K562 (cell line): ENCODE results near the gene CNIH3. TPM values are rescaled to one million over a fixed set of nuclear protein-coding genes. Genes with fewer than 3 reads are reported as not detected.

Source experiments
- ATAC-seq: fragments of 200-7000 bp; cut with Tn5 transposase; 3 replicates; pipeline ENCODE4 v1.9.1; 2020; ENCODE audit warnings: moderate library complexity
- BruUV-seq: library from RNA; stranded (reverse); fragments of 400-500 nt; replicated peaks from 2 replicates; lab custom pipeline; 2021; lab: Mats Ljungman, UMichigan
- CTCF ChIA-PET: fragments of 300-600 bp; formaldehyde crosslinking; extraction: SDS; loops from one replicate; lab custom pipeline; 2021; ENCODE audit warnings: low intra/inter-chr PET ratio; lab: Yijun Ruan, JAX
- POLR2A ChIA-PET: fragments of 300-600, 350-650 bp; sonication (Branson Sonifier 250); formaldehyde crosslinking; extraction: SDS; loops from one replicate; lab custom pipeline; 2021; ENCODE audit warnings: antibody characterized with exemption, inconsistent platforms; lab: Yijun Ruan, JAX
- DNase-seq, 4 experiments: peaks; one replicate each; pipeline versions ENCODE4 v3.0.0 to v3.0.0-alpha.2; 2011 to 2018; ENCODE audit warnings: low spot score in 3 of 4, mixed read lengths in 3 of 4; ENCODE audit errors: extremely low read depth in 1 of 4
- FAIRE-seq: peaks from 2 replicates; lab custom pipeline; 2011; peaks lifted over from hg19 to GRCh38; lab: Jason Lieb, UNC
- H2AFZ ChIP-seq: 2 replicates; pipeline ENCODE4 v1.6.0; 2011; ENCODE audit warnings: low read depth, low read length, control low read depth, inconsistent platforms
- H3K27ac ChIP-seq: fragments of 200-600 bp; 3 replicates; pipeline ENCODE4 v1.8.0; 2011; ENCODE audit warnings: low read depth, mild to moderate bottlenecking, control low read depth, inconsistent platforms, low read length, moderate library complexity, mixed read lengths; ENCODE audit errors: extremely low read depth
- H3K27me3 ChIP-seq, 2 experiments: fragments of 300-600 bp in 1 of 2; 2 replicates in 1 of 2; 3 replicates in 1 of 2; pipeline versions ENCODE4 v1.6.0 to v1.8.0; 2011; ENCODE audit warnings: inconsistent platforms in 2 of 2, low read length in 2 of 2, mild to moderate bottlenecking in 1 of 2, mixed read lengths in 1 of 2, moderate library complexity in 1 of 2; ENCODE audit not compliant: control insufficient read depth in 2 of 2, insufficient read depth in 2 of 2
- H3K36me3 ChIP-seq: fragments of 300-600 bp; 3 replicates; pipeline ENCODE4 v1.8.0; 2011; ENCODE audit warnings: mild to moderate bottlenecking, low read length, inconsistent platforms; ENCODE audit not compliant: control insufficient read depth, insufficient read depth
- H3K4me1 ChIP-seq, 2 experiments: fragments of 200-600 bp in 1 of 2; replicated peaks in 1 of 2; 2 replicates in 1 of 2; 3 replicates in 1 of 2; pipeline versions ENCODE4 v1.5.1 to v1.8.0; 2011; ENCODE audit warnings: inconsistent platforms in 2 of 2, low read length in 2 of 2, mild to moderate bottlenecking in 1 of 2, mixed read lengths in 1 of 2, moderate library complexity in 1 of 2; ENCODE audit not compliant: control insufficient read depth in 2 of 2, insufficient read depth in 2 of 2
- H3K4me2 ChIP-seq: 2 replicates; pipeline ENCODE4 v1.6.1; 2011; ENCODE audit warnings: low read length, control low read depth, inconsistent platforms, mixed read lengths; ENCODE audit not compliant: insufficient read depth
- H3K4me3 ChIP-seq: fragments of 200-600 bp; sonication (generic), shearing (Covaris generic); 2 replicates; pipeline ENCODE4 v1.5.1; 2016; ENCODE audit warnings: control low read depth, inconsistent platforms
- H3K79me2 ChIP-seq: fragments of 200-600 bp; 3 replicates; pipeline ENCODE4 v1.8.0; 2011; ENCODE audit warnings: low read length, inconsistent platforms; ENCODE audit not compliant: control insufficient read depth, insufficient read depth
- H3K9ac ChIP-seq, 2 experiments: 2 replicates each; pipeline versions ENCODE4 v1.6.0 to v1.6.1; 2011; ENCODE audit warnings: low read depth in 2 of 2, low read length in 2 of 2, control low read depth in 1 of 2, inconsistent platforms in 1 of 2, mild to moderate bottlenecking in 1 of 2, mixed read lengths in 1 of 2; ENCODE audit not compliant: insufficient read depth in 1 of 2
- H3K9me1 ChIP-seq: one replicate; pipeline ENCODE4 v1.6.0; 2011; ENCODE audit warnings: inconsistent platforms, mild to moderate bottlenecking, low read length, moderate library complexity; ENCODE audit not compliant: control insufficient read depth, insufficient read depth
- H3K9me3 ChIP-seq: replicated peaks from 2 replicates; pipeline ENCODE4 v1.5.1; 2011; ENCODE audit warnings: low read depth, low read length, inconsistent platforms; ENCODE audit not compliant: control insufficient read depth, insufficient read depth
- H4K20me1 ChIP-seq: replicated peaks from 2 replicates; pipeline ENCODE4 v1.6.1; 2011; ENCODE audit warnings: low read length, inconsistent platforms, mixed read lengths; ENCODE audit not compliant: control insufficient read depth, insufficient read depth
- BRD9 ChIP-seq: fragments of 450-650 bp; IDR thresholded peaks from 2 replicates; pipeline ENCODE4 v1.6.1; 2018; ENCODE audit warnings: low read depth; ENCODE audit not compliant: partially characterized antibody
- GTF2B ChIP-seq: IDR thresholded peaks from 2 replicates; pipeline ENCODE4 v1.6.1; 2011; ENCODE audit not compliant: insufficient read length; ENCODE audit errors: extremely low read depth
- KAT7 ChIP-seq: sonication (generic); formaldehyde crosslinking; IDR thresholded peaks from 2 replicates; pipeline ENCODE4 v1.8.0; 2022; ENCODE audit warnings: missing genetic modification reagents, mild to moderate bottlenecking, borderline replicate concordance
- KDM5B ChIP-seq: fragments of 200-600 bp; sonication (generic); IDR thresholded peaks from 2 replicates; pipeline ENCODE4 v1.6.1; 2012; ENCODE audit warnings: low read depth, mild to moderate bottlenecking, moderate library complexity, low read length, control low read depth, inconsistent platforms; ENCODE audit not compliant: insufficient replicate concordance
- NCOA6 ChIP-seq: fragments of 450-650 bp; IDR thresholded peaks from 2 replicates; pipeline ENCODE4 v1.6.1; 2017; ENCODE audit warnings: mild to moderate bottlenecking
- NUFIP1 ChIP-seq: fragments of 450-650 bp; IDR thresholded peaks from 2 replicates; pipeline ENCODE4 v1.6.1; 2018; ENCODE audit not compliant: partially characterized antibody
- POLR3A ChIP-seq: IDR thresholded peaks from 2 replicates; pipeline ENCODE4 v1.6.1; 2011; ENCODE audit warnings: borderline replicate concordance, mild to moderate bottlenecking, moderate library complexity; ENCODE audit not compliant: insufficient read length, insufficient read depth; ENCODE audit errors: extremely low read depth
- SNRNP70 ChIP-seq: fragments of 200-400 bp; formaldehyde crosslinking; optimal IDR thresholded peaks from 2 replicates; pipeline ENCODE3; 2017; ENCODE audit warnings: low read depth, low read length
- THRB ChIP-seq: fragments of 450-650 bp; formaldehyde crosslinking; conservative IDR thresholded peaks from 2 replicates; pipeline ENCODE4 v1.4.0; 2022; ENCODE audit warnings: mild to moderate bottlenecking, missing genetic modification characterization
- ZBTB34 ChIP-seq: fragments of 250-450 bp; sonication (Bioruptor Pico); IDR thresholded peaks from 2 replicates; pipeline ENCODE4 v1.8.0; 2021; ENCODE audit warnings: mild to moderate bottlenecking, moderate library complexity
- ZNF347 ChIP-seq: fragments of 450-650 bp; formaldehyde crosslinking; IDR thresholded peaks from 2 replicates; pipeline ENCODE4 v1.4.0; 2020; ENCODE audit warnings: low read depth, mild to moderate bottlenecking, moderate library complexity
- ZNF384 ChIP-seq: IDR thresholded peaks from 2 replicates; pipeline ENCODE4 v1.6.1; 2012; ENCODE audit warnings: low read depth, low read length, improper control_type of control experiment
- ZNF41 ChIP-seq: fragments of 250-450 bp; sonication (Bioruptor Pico); conservative IDR thresholded peaks from 2 replicates; pipeline ENCODE4 v1.4.0; 2020; ENCODE audit warnings: mild to moderate bottlenecking
- ZNF655 ChIP-seq: fragments of 250-450 bp; sonication (Bioruptor Pico); IDR thresholded peaks from 2 replicates; pipeline ENCODE4 v1.5.0; 2021
- ZNF699 ChIP-seq: fragments of 250-450 bp; sonication (Bioruptor Pico); IDR thresholded peaks from 2 replicates; pipeline ENCODE4 v1.8.0; 2021; ENCODE audit warnings: mild to moderate bottlenecking, moderate library complexity; ENCODE audit not compliant: insufficient replicate concordance
- WGBS: fragments of 100-300 bp; shearing (Covaris generic); methylation state at CpG from one replicate; pipeline ENCODE4 v1.1.6; 2016; ENCODE audit warnings: low coverage, mixed read lengths; ENCODE audit not compliant: insufficient coverage; ENCODE audit errors: missing lambda C conversion rate; 5-methylcytosine and 5-hydroxymethylcytosine counted together
- in situ Hi-C: fragments of 300-500 bp; cut with MboI; formaldehyde crosslinking; loops from 4 replicates; pipeline ENCODE4 v1.15.0; 2018; ENCODE audit warnings: inconsistent platforms, mixed read lengths
- intact Hi-C: fragments of 100-400 bp; cut with micrococcal nuclease; formaldehyde crosslinking; loops from 2 replicates; pipeline ENCODE4 v1.14.2; 2022
- polyA plus RNA-seq, 8 experiments: library from polyadenylated mRNA; depleted of rRNA in 4 of 8; stranded (reverse) in 5 of 8; unstranded in 3 of 8; fragments of >200 nt; fragmentation: Nextera tagmentation in 2 of 8; fragmentation: Illumina TruSeq in 1 of 8; extraction: Ambion mirVana in 2 of 8; extraction: Trizol in 1 of 8; gene quantifications; 2 replicates each; pipeline versions ENCODE4 v1.2.1 to v1.2.3, GENCODE V29; 2011 to 2014; ENCODE audit warnings: inconsistent platforms in 1 of 8, missing spikeins in 1 of 8
- total RNA-seq, 7 experiments: library from RNA; depleted of rRNA in 6 of 7; stranded (reverse); fragments of >200 nt in 6 of 7; fragmentation: Illumina TruSeq in 2 of 7; extraction: Trizol in 2 of 7; gene quantifications; 2 replicates each; pipeline versions ENCODE4 v1.2.1 to v1.2.3, GENCODE V29; 2011 to 2021; ENCODE audit warnings: low replicate concordance in 1 of 7
- TF ChIP-seq, protein P1 (sequence below): sonication (generic); formaldehyde crosslinking; IDR thresholded peaks from 2 replicates; pipeline ENCODE4 v1.8.1; 2023; ENCODE audit warnings: mild to moderate bottlenecking, missing genetic modification reagents
- TF ChIP-seq, protein P2 (sequence below): fragments of 250-450 bp; sonication (Bioruptor Pico); IDR thresholded peaks from 2 replicates; pipeline ENCODE4 v1.9.0; 2021; ENCODE audit warnings: mild to moderate bottlenecking

CNIH3 gene
- total and polyA plus RNA-seq, 9 of the 15 experiments (the other 6 are each of a cell fraction or from before 2014, with no cell fraction given) = 0.14 to 1.8 (median 0.79) TPM

- Histone ChIP-seq H3K27ac (no peak overlapping the region), H3K27me3 (peaks cover 14 to 16% of the 10 kb centered on the region in 2 experiments; a peak in 4 of 5 replicates), H3K9me3 (no peaks in the 10 kb centered on the region), H3K4me1 (no peaks in the 10 kb centered on the region), H3K4me2 (no peak overlapping the region), H2AFZ (no peak overlapping the region), H3K4me3 (no peak overlapping the region), H3K36me3 (no peaks in the 10 kb centered on the region), H4K20me1 (no peaks in the 10 kb centered on the region), H3K9ac (no peak overlapping the region), H3K9me1 (peaks cover 2% of the 10 kb centered on the region), H3K79me2 (no peaks in the 10 kb centered on the region)
- CTCF ChIA-PET = no interaction called here
- no TSS peak for BruUV-seq
- FAIRE-seq (no peak), DNase-seq (no peak), ATAC-seq (no peak)
- POLR2A ChIA-PET = interaction anchor here (0.6 to 1.8 kb wide), 4 partner anchors 10 to 21 kb away, joined by 3 to 5 read pairs (median 4); no protein-coding TSS in a partner anchor
- 0% methylated on average over 2 of the region's 2 CpGs for WGBS
- intact Hi-C loops (no loop called here), in situ Hi-C loops (no loop called here)
- TF ChIP-seq ZNF384 (no peak), GTF2B (no peak), KDM5B (no peak), ZBTB34 (CRISPR knock-in tag) (no peak), KAT7 (CRISPR knock-in tag) (no peak), NUFIP1 (no peak), BRD9 (no peak), ZNF655 (no peak), SNRNP70 (no peak), POLR3A (no peak), NCOA6 (no peak), ZNF347 (no peak), THRB (CRISPR knock-in tag) (no peak), ZNF41 (no peak), ZNF699 (CRISPR knock-in tag) (no peak)
- TF ChIP-seq, protein P1, sequence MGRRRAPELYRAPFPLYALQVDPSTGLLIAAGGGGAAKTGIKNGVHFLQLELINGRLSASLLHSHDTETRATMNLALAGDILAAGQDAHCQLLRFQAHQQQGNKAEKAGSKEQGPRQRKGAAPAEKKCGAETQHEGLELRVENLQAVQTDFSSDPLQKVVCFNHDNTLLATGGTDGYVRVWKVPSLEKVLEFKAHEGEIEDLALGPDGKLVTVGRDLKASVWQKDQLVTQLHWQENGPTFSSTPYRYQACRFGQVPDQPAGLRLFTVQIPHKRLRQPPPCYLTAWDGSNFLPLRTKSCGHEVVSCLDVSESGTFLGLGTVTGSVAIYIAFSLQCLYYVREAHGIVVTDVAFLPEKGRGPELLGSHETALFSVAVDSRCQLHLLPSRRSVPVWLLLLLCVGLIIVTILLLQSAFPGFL = no peak
- TF ChIP-seq, protein P2, sequence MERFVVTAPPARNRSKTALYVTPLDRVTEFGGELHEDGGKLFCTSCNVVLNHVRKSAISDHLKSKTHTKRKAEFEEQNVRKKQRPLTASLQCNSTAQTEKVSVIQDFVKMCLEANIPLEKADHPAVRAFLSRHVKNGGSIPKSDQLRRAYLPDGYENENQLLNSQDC (CRISPR knock-in tag) = no peak
Observed at GRCh38 chr1:224767676-224768075, 151.6 kb downstream of the CNIH3 start.
